HEK293T (cell line): Measurements from ENCODE around the gene NAALADL2.

Source experiments
- CTCF ChIA-PET: fragments of 350-600 bp; formaldehyde crosslinking; extraction: SDS; loops from one replicate; lab custom pipeline; 2021; ENCODE audit warnings: antibody characterized with exemption, inconsistent platforms; lab: Yijun Ruan, JAX
- POLR2A ChIA-PET: fragments of 350-600 bp; formaldehyde crosslinking; extraction: SDS; loops from one replicate; lab custom pipeline; 2020; ENCODE audit warnings: antibody characterized with exemption, inconsistent platforms; lab: Yijun Ruan, JAX
- DNase-seq: peaks from one replicate; pipeline ENCODE4 v3.0.0; 2012; ENCODE audit warnings: mixed read lengths; ENCODE audit errors: extremely low spot score
- ARNT ChIP-seq: fragments of 450-650 bp; IDR thresholded peaks from 2 replicates; pipeline ENCODE4 v1.6.1; 2017; ENCODE audit warnings: mild to moderate bottlenecking
- BHLHE40 ChIP-seq: fragments of 450-650 bp; IDR thresholded peaks from 2 replicates; pipeline ENCODE4 v1.6.1; 2016; ENCODE audit warnings: mild to moderate bottlenecking, moderate library complexity, borderline replicate concordance
- CTBP1 ChIP-seq: fragments of 450-650 bp; IDR thresholded peaks from 2 replicates; pipeline ENCODE4 v1.6.1; 2016; ENCODE audit warnings: borderline replicate concordance
- ELF4 ChIP-seq: fragments of 450-650 bp; IDR thresholded peaks from 2 replicates; pipeline ENCODE4 v1.6.1; 2017; ENCODE audit warnings: antibody characterized with exemption
- FOXA1 ChIP-seq: fragments of 450-650 bp; IDR thresholded peaks from 2 replicates; pipeline ENCODE4 v1.6.1; 2016; ENCODE audit warnings: mild to moderate bottlenecking
- FOXK2 ChIP-seq: fragments of 450-650 bp; IDR thresholded peaks from 2 replicates; pipeline ENCODE4 v1.6.1; 2016; ENCODE audit warnings: mild to moderate bottlenecking
- FOXM1 ChIP-seq: fragments of 450-650 bp; IDR thresholded peaks from 2 replicates; pipeline ENCODE4 v1.6.1; 2017; ENCODE audit warnings: mild to moderate bottlenecking, borderline replicate concordance
- HDGF ChIP-seq: fragments of 450-650 bp; IDR thresholded peaks from 2 replicates; pipeline ENCODE4 v1.6.1; 2017; ENCODE audit warnings: antibody characterized with exemption, borderline replicate concordance
- L3MBTL2 ChIP-seq: fragments of 450-650 bp; conservative IDR thresholded peaks from 2 replicates; pipeline ENCODE4 v1.6.1; 2016; ENCODE audit warnings: mild to moderate bottlenecking
- LEF1 ChIP-seq: fragments of 450-650 bp; IDR thresholded peaks from 2 replicates; pipeline ENCODE4 v1.6.1; 2017; ENCODE audit warnings: mild to moderate bottlenecking, borderline replicate concordance
- NFRKB ChIP-seq: fragments of 450-650 bp; IDR thresholded peaks from 2 replicates; pipeline ENCODE4 v1.6.1; 2016; ENCODE audit warnings: mild to moderate bottlenecking, moderate library complexity
- SP1 ChIP-seq: fragments of 450-650 bp; IDR thresholded peaks from 2 replicates; pipeline ENCODE4 v1.6.1; 2017
- SUZ12 ChIP-seq: fragments of 450-650 bp; IDR thresholded peaks from 2 replicates; pipeline ENCODE4 v1.6.1; 2016; ENCODE audit warnings: mild to moderate bottlenecking
- TARDBP ChIP-seq: fragments of 450-650 bp; IDR thresholded peaks from 2 replicates; pipeline ENCODE4 v1.6.1; 2016
- ZNF384 ChIP-seq: fragments of 450-650 bp; IDR thresholded peaks from 2 replicates; pipeline ENCODE4 v1.6.1; 2016
- TF ChIP-seq, protein P1 (sequence below): fragments of 450-650 bp; IDR thresholded peaks from 2 replicates; pipeline ENCODE4 v1.6.1; 2016

The NAALADL2 gene

DNA sequence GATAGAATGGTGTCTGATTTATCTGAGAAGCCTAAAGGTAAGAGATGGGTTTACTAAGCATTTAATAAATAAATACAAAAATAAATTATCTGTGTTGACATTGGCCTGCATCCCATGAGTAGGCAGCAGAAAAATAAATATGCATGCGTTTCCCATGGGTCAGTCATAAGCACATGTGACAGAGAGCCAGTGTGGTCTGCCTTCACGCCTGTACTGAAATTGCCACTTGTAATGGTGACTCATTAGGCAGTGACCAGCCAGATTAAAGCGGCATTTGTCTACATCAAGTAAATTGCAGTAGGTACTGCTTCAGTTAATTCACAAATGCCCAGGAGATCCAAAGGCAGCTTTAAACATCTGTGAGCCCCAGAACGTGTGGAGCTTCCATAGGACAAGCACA is 399.6 kb downstream of the NAALADL2 start:
- TF ChIP-seq NFRKB (no peak), FOXM1 (no peak), FOXA1 (no peak)
- TF ChIP-seq, protein P1, sequence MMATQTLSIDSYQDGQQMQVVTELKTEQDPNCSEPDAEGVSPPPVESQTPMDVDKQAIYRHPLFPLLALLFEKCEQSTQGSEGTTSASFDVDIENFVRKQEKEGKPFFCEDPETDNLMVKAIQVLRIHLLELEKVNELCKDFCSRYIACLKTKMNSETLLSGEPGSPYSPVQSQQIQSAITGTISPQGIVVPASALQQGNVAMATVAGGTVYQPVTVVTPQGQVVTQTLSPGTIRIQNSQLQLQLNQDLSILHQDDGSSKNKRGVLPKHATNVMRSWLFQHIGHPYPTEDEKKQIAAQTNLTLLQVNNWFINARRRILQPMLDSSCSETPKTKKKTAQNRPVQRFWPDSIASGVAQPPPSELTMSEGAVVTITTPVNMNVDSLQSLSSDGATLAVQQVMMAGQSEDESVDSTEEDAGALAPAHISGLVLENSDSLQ, result no peak
- DNase-seq, result no peak
- POLR2A ChIA-PET, result no interaction called here
- CTCF ChIA-PET, result no interaction called here

DNA sequence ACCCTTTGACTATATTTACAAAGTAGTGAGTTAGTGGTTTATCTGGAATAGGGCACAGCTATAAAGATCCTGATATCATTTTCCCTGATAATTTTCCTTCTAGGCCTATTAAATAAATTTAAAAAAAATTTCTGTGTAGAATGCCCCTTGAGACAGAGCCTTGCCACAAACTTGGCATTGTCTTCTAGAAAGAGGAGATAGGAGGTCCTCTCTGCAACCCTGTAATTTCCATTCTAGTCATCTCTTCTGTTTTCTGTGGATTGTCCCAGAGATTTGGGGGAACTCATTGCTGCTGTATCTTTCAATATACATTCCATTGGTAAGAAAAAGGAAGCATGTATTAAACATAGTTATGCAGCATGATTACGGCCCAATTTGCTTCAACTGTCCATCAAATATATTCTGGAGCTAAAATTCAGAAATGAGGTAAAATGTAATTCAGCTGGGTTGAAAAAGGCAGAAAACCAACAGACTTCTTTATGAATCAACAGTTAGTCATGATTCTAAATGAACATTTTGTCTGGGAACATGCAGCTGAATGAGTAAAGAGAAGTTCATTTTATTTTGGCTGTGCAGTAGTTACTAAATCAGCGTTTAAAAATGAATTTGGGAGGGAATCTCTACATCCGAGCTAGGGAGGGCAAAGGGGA is 401.1 kb downstream of the NAALADL2 start:
- DNase-seq, result no peak
- ChIA-PET POLR2A (no interaction called here), CTCF (no interaction called here)
- no peak for TF ChIP-seq ARNT
- TF ChIP-seq SP1, result no peak
- TF ChIP-seq, protein P1, result no peak
- no peak for TF ChIP-seq L3MBTL2
- no peak for TF ChIP-seq TARDBP
- no peak for TF ChIP-seq FOXA1
- TF ChIP-seq FOXK2, result no peak
- TF ChIP-seq SUZ12, result no peak
- no peak for TF ChIP-seq ELF4
- no peak for TF ChIP-seq BHLHE40
- no peak for TF ChIP-seq CTBP1
- TF ChIP-seq HDGF, result no peak
- TF ChIP-seq LEF1, result no peak
- no peak for TF ChIP-seq ZNF384
- TF ChIP-seq NFRKB, result no peak

DNA sequence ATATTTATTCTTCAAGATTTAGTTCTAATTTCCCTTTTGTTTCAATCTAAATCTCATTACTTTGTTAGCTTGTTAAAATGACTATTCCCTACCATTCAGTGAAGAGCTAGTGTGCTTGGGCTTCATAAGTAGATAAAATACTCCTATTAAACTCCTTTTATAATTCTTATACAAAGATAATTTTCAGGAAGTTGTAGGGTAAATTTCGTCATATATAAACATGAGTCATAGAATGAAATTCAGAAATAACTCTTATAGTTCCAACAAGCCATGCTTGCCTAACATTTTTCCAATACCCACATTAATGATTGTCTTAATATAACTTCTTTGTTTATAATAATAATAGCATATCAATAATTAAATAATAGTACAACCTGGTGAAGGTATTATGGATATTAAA is 407.3 kb downstream of the NAALADL2 start:
- POLR2A ChIA-PET, result no interaction called here
- no peak for DNase-seq
- CTCF ChIA-PET, result no interaction called here
- TF ChIP-seq NFRKB (no peak), ARNT (no peak), ELF4 (no peak), LEF1 (no peak), FOXM1 (no peak), TARDBP (no peak), FOXA1 (no peak), SP1 (no peak), SUZ12 (no peak), FOXK2 (no peak), ZNF384 (no peak), CTBP1 (no peak), BHLHE40 (no peak), HDGF (no peak)
- TF ChIP-seq, protein P1, result no peak

DNA sequence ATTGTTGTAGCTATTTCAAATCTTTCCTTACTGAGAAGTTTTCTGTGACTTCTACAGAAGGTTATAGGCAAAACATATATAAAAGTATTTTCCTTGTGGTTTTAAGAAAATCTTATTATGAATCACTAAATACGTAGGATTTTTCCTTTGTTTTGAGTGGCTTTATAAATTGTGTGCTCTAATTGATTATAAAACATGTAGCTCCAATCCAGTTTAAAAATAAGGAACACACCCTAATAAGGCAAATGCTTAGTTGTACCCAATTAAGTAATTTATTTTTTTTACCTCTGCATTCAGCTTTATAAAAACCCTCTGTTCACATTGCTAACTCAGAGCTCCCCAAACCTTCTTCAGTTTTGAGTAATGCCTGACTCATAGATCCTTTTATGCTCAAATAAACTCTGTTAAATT is 408.0 kb downstream of the NAALADL2 start:
- TF ChIP-seq SUZ12 (no peak), BHLHE40 (no peak), HDGF (no peak), LEF1 (no peak), FOXA1 (no peak), L3MBTL2 (no peak), ELF4 (no peak), ARNT (no peak)
- TF ChIP-seq, protein P1, result no peak
- ChIA-PET CTCF (no interaction called here), POLR2A (no interaction called here)
- no peak for DNase-seq

DNA sequence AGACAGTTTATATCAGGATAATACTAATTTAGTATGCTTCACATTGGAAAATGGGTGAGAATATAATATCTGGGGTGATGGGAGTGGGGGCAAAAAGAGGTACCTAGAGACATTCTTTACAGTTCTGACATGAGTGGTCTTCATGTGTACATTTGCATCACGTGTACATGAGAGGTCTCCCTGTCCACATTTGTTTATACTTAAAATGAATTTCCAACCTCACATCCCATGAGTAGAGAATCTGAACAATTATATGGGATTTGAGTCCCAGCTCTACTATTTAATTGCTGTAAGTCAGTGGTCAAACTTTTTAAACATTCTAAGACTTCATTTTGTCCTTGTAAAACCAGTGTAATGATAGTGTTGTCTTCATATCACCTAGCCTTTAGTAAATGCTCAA is 408.4 kb downstream of the NAALADL2 start:
- ChIA-PET CTCF (no interaction called here), POLR2A (no interaction called here)
- no peak for DNase-seq
- TF ChIP-seq SP1 (no peak), TARDBP (no peak), HDGF (no peak), L3MBTL2 (no peak), FOXM1 (no peak), LEF1 (no peak), NFRKB (no peak), ZNF384 (no peak), CTBP1 (no peak), FOXA1 (no peak), BHLHE40 (no peak), FOXK2 (no peak), ARNT (no peak), ELF4 (no peak), SUZ12 (no peak)
- TF ChIP-seq, protein P1, result no peak
